Liver (tissue), 9 donors: ENCODE measurements around the gene ARHGAP10. TPM values are rescaled to one million over a fixed set of nuclear protein-coding genes. Genes with fewer than 3 reads are reported as not detected.

ENCODE experiments used
- DNase-seq: peaks from one replicate; pipeline ENCODE4 v3.0.0-alpha.2; 2017; ENCODE audit warnings: low spot score
- H3K27ac ChIP-seq, 2 donors: one replicate each; pipeline ENCODE4 v1.7.0; 2013; ENCODE audit warnings: inconsistent platforms in 2 of 2, low read length in 2 of 2, control low read depth in 1 of 2, low read depth in 1 of 2, mild to moderate bottlenecking in 1 of 2
- H3K27me3 ChIP-seq, 4 donors: one replicate each; pipeline versions ENCODE4 v1.6.1 to v1.7.0; 2013; ENCODE audit warnings: low read length in 3 of 4, inconsistent platforms in 1 of 4, mild to moderate bottlenecking in 1 of 4, moderate library complexity in 1 of 4; ENCODE audit not compliant: control insufficient read depth in 4 of 4, insufficient read depth in 4 of 4
- H3K36me3 ChIP-seq, 4 donors: one replicate each; pipeline versions ENCODE4 v1.6.1 to v1.7.0; 2013; ENCODE audit warnings: low read length in 3 of 4, mild to moderate bottlenecking in 3 of 4, low read depth in 1 of 4, moderate library complexity in 1 of 4; ENCODE audit not compliant: control insufficient read depth in 4 of 4, insufficient read depth in 3 of 4
- H3K4me1 ChIP-seq, 4 donors: one replicate each; pipeline versions ENCODE4 v1.6.1 to v1.7.0; 2013; ENCODE audit warnings: low read length in 3 of 4, mild to moderate bottlenecking in 3 of 4, moderate library complexity in 1 of 4; ENCODE audit not compliant: control insufficient read depth in 4 of 4, insufficient read depth in 4 of 4
- H3K4me3 ChIP-seq, 3 donors: one replicate each; pipeline versions ENCODE4 v1.6.1 to v1.7.0; 2013; ENCODE audit warnings: low read length in 3 of 3, control low read depth in 1 of 3, low read depth in 1 of 3, mild to moderate bottlenecking in 1 of 3
- H3K9ac ChIP-seq, 2 donors: one replicate each; pipeline ENCODE4 v1.7.0; 2013; ENCODE audit warnings: low read length in 2 of 2, mild to moderate bottlenecking in 2 of 2, moderate library complexity in 2 of 2, control low read depth in 1 of 2, low read depth in 1 of 2
- H3K9me3 ChIP-seq, 4 donors: one replicate each; pipeline versions ENCODE4 v1.6.1 to v1.7.0; 2013; ENCODE audit warnings: low read length in 3 of 4; ENCODE audit not compliant: control insufficient read depth in 4 of 4
- ATF3 ChIP-seq: IDR thresholded peaks from 2 replicates; pipeline ENCODE4 v1.6.1; 2016; ENCODE audit warnings: antibody characterized with exemption
- CTCF ChIP-seq: fragments of 150-350 bp; IDR thresholded peaks from 2 replicates; pipeline ENCODE4 v1.5.1; 2017; ENCODE audit warnings: improper control_type of control experiment, low read depth, low read length; ENCODE audit not compliant: missing input control
- EGR1 ChIP-seq, 2 donors: IDR thresholded peaks; 2 replicates each; pipeline ENCODE4 v1.6.1; 2016 to 2018; ENCODE audit warnings: antibody characterized with exemption in 2 of 2, low read depth in 2 of 2
- FOXA1 ChIP-seq: IDR thresholded peaks from 2 replicates; pipeline ENCODE4 v1.6.1; 2016; ENCODE audit warnings: antibody characterized with exemption
- FOXA2 ChIP-seq: IDR thresholded peaks from 2 replicates; pipeline ENCODE4 v1.6.1; 2016; ENCODE audit warnings: antibody characterized with exemption
- HNF4A ChIP-seq, 2 donors: conservative IDR thresholded peaks; 2 replicates each; pipeline ENCODE4 v1.6.1; 2016; ENCODE audit warnings: antibody characterized with exemption in 2 of 2, mild to moderate bottlenecking in 2 of 2
- HNF4G ChIP-seq: IDR thresholded peaks from 2 replicates; pipeline ENCODE4 v1.6.1; 2016; ENCODE audit warnings: antibody characterized with exemption
- JUND ChIP-seq, 2 donors: IDR thresholded peaks; 2 replicates each; pipeline ENCODE4 v1.6.1; 2016; ENCODE audit warnings: antibody characterized with exemption in 2 of 2
- MAX ChIP-seq: IDR thresholded peaks from 2 replicates; pipeline ENCODE4 v1.6.1; 2016; ENCODE audit warnings: antibody characterized with exemption
- NR2F2 ChIP-seq: IDR thresholded peaks from 2 replicates; pipeline ENCODE4 v1.6.1; 2016; ENCODE audit warnings: antibody characterized with exemption
- RAD21 ChIP-seq, 2 donors: IDR thresholded peaks; 2 replicates each; pipeline ENCODE4 v1.6.1; 2016; ENCODE audit warnings: antibody characterized with exemption in 2 of 2, mild to moderate bottlenecking in 2 of 2
- REST ChIP-seq: IDR thresholded peaks from 2 replicates; pipeline ENCODE4 v1.6.1; 2016; ENCODE audit warnings: antibody characterized with exemption, mild to moderate bottlenecking
- SP1 ChIP-seq: IDR thresholded peaks from 2 replicates; pipeline ENCODE4 v1.6.1; 2018; ENCODE audit warnings: antibody characterized with exemption, mild to moderate bottlenecking
- TAF1 ChIP-seq: conservative IDR thresholded peaks from 2 replicates; pipeline ENCODE4 v1.6.1; 2016; ENCODE audit warnings: antibody characterized with exemption, mild to moderate bottlenecking
- YY1 ChIP-seq: IDR thresholded peaks from 2 replicates; pipeline ENCODE4 v1.6.1; 2016; ENCODE audit warnings: antibody characterized with exemption, mild to moderate bottlenecking
- WGBS: extraction: QIAGEN DNeasy Blood & Tissue Kit; methylation state at CpG from one replicate; pipeline ENCODE4 v1.1.7; 2013; 5-methylcytosine and 5-hydroxymethylcytosine counted together
- polyA plus RNA-seq, 2 donors: library from polyadenylated mRNA; stranded (reverse) in 1 of 2; unstranded in 1 of 2; fragments of 200-250 nt in 1 of 2; fragments of >200 nt in 1 of 2; fragmentation: Nextera tagmentation in 1 of 2; extraction: Ambion mirVana in 1 of 2; gene quantifications; one replicate each; pipeline versions ENCODE4 v1.2.1 to v1.2.3, GENCODE V29; 2013 to 2015
- total RNA-seq, 2 donors: library from RNA; depleted of rRNA; stranded (reverse); fragments of >200 nt; gene quantifications; one replicate each; pipeline ENCODE4 v1.2.3, GENCODE V29; 2014
- TF ChIP-seq, protein P1 (sequence below): IDR thresholded peaks from 2 replicates; pipeline ENCODE4 v1.6.1; 2016; ENCODE audit warnings: antibody characterized with exemption
- donor health status: healthy.
- donor health status: healthy.
- donor health status: healthy.
- donor health status: healthy.
- donor health status: healthy.

Gene ARHGAP10
- total and polyA plus RNA-seq, 4 donors = 1.5 to 13.0 (median 4.3) TPM

- Histone ChIP-seq H3K36me3 (no peaks in the 10 kb centered on the region), H3K27me3 (peaks cover 0 to 14% (median 0%) of the 10 kb centered on the region in 4 donors), H3K4me1 (peaks cover 2 to 25% (median 15%) of the 10 kb centered on the region in 4 donors), H3K9me3 (no peaks in the 10 kb centered on the region), H3K4me3 (no peak overlapping the region), H3K27ac (no peak overlapping the region), H3K9ac (no peak overlapping the region)
- DNase-seq = no peak
- no peak for TF ChIP-seq CTCF
- TF ChIP-seq, protein P1, sequence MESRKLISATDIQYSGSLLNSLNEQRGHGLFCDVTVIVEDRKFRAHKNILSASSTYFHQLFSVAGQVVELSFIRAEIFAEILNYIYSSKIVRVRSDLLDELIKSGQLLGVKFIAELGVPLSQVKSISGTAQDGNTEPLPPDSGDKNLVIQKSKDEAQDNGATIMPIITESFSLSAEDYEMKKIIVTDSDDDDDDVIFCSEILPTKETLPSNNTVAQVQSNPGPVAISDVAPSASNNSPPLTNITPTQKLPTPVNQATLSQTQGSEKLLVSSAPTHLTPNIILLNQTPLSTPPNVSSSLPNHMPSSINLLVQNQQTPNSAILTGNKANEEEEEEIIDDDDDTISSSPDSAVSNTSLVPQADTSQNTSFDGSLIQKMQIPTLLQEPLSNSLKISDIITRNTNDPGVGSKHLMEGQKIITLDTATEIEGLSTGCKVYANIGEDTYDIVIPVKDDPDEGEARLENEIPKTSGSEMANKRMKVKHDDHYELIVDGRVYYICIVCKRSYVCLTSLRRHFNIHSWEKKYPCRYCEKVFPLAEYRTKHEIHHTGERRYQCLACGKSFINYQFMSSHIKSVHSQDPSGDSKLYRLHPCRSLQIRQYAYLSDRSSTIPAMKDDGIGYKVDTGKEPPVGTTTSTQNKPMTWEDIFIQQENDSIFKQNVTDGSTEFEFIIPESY = no peak
- no peak for TF ChIP-seq RAD21 (IDR thresholded peaks at IDR 0.05)
- no peak for TF ChIP-seq EGR1 (IDR thresholded peaks at IDR 0.05; ENCODE audit: low read depth in 2 of 2)
- no peak for TF ChIP-seq ATF3
- no peak for TF ChIP-seq MAX
- 81% methylated on average over 3 of the region's 3 CpGs for WGBS
Measured at GRCh38 chr4:147736458-147736857, 4.6 kb downstream of the ARHGAP10 start.

GRCh38 chr4:147737623-147738022, 5.7 kb downstream of the ARHGAP10 start:
- H3K27ac ChIP-seq = no peak overlapping the region
- TF ChIP-seq HNF4A (conservative IDR thresholded peaks at IDR 0.05) (no peak), JUND (IDR thresholded peaks at IDR 0.05) (no peak), FOXA1 (no peak), CTCF (no peak), NR2F2 (no peak), FOXA2 (no peak), EGR1 (IDR thresholded peaks at IDR 0.05; ENCODE audit: low read depth in 2 of 2) (no peak), SP1 (no peak), HNF4G (no peak), RAD21 (IDR thresholded peaks at IDR 0.05) (no peak), TAF1 (no peak), REST (no peak), YY1 (no peak)
- TF ChIP-seq, protein P1 = no peak
- H3K4me1 ChIP-seq = peaks cover 0 to 17% (median 11%) of the 10 kb centered on the region in 4 donors
- DNase-seq = no peak
- no peak overlapping the region for H3K9ac ChIP-seq
- H3K36me3 ChIP-seq = no peaks in the 10 kb centered on the region
- peaks cover 0 to 14% (median 0%) of the 10 kb centered on the region in 4 donors for H3K27me3 ChIP-seq
- WGBS = 89% methylated on average over 2 of the region's 2 CpGs
- H3K4me3 ChIP-seq = no peak overlapping the region
- no peaks in the 10 kb centered on the region for H3K9me3 ChIP-seq
